Fibroblast of lung (primary cell): Measurements from ENCODE around the gene CENPE. TPM values are rescaled to one million over a fixed set of nuclear protein-coding genes. Genes with fewer than 3 reads are reported as not detected.

ENCODE experiments used
- polyA plus RNA-seq, 2 donors: library from polyadenylated mRNA; depleted of rRNA in 1 of 2; stranded (reverse) in 1 of 2; unstranded in 1 of 2; fragments of >200 nt; gene quantifications; 2 replicates each; pipeline ENCODE4 v1.2.1, GENCODE V29; 2011 to 2012; ENCODE audit warnings: missing spikeins in 1 of 2
- total RNA-seq: library from RNA; depleted of rRNA; stranded (reverse); fragments of >200 nt; gene quantifications from 2 replicates; pipeline ENCODE4 v1.2.1, GENCODE V29; 2014

CENPE gene
- total and polyA plus RNA-seq, 2 donors (not counting 1 experiment from before 2014, with no cell fraction given), result 4.1 to 8.6 TPM

Other genes starting within 250 kb of the CENPE start
- gene SLC9B1, start 178.6 kb downstream of the CENPE start, total RNA-seq, result 1.8 and 2.0 TPM in 2 replicates
- 0.46 and 1.1 TPM in 2 replicates for gene SLC9B1, start 178.6 kb downstream of the CENPE start, polyA plus RNA-seq
- gene SLC9B2, start 121.6 kb downstream of the CENPE start, total RNA-seq, result 16.9 and 17.5 TPM in 2 replicates
- gene SLC9B2, start 121.6 kb downstream of the CENPE start, polyA plus RNA-seq, result 12.9 and 14.8 TPM in 2 replicates
- gene BDH2, start 98.5 kb downstream of the CENPE start, total RNA-seq, result 50.1 and 67.2 TPM in 2 replicates
- 53.3 and 70.5 TPM in 2 replicates for gene BDH2, start 98.5 kb downstream of the CENPE start, polyA plus RNA-seq